Measurements from ENCODE around the gene LPP. TPM values are rescaled to one million over a fixed set of nuclear protein-coding genes. Genes with fewer than 3 reads are reported as not detected.

LPP gene
- total RNA-seq, 4 donors from 2014 or later = 141 to 248 (median 185) TPM

DNA sequence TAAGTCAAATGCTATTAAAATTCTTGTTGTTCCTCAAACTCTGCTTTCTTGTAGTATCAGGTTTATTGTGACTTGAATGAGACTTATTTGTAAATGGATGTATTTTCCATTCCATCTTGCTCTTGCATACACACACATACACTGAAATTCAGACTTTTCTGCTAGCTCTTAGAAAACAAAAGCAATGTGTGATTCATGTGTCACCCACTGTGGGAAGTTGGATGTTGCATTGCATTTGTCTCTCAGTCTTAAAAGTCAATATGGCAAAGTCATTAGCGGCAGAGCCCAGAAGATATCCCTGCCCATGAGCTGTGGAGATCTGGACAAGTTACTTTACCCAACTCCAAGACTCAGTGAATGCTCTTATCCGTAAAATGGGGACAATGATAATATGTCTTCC, 660.6 kb downstream of the LPP start:
- TF ChIP-seq, protein P1, sequence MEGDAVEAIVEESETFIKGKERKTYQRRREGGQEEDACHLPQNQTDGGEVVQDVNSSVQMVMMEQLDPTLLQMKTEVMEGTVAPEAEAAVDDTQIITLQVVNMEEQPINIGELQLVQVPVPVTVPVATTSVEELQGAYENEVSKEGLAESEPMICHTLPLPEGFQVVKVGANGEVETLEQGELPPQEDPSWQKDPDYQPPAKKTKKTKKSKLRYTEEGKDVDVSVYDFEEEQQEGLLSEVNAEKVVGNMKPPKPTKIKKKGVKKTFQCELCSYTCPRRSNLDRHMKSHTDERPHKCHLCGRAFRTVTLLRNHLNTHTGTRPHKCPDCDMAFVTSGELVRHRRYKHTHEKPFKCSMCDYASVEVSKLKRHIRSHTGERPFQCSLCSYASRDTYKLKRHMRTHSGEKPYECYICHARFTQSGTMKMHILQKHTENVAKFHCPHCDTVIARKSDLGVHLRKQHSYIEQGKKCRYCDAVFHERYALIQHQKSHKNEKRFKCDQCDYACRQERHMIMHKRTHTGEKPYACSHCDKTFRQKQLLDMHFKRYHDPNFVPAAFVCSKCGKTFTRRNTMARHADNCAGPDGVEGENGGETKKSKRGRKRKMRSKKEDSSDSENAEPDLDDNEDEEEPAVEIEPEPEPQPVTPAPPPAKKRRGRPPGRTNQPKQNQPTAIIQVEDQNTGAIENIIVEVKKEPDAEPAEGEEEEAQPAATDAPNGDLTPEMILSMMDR (IDR thresholded peaks at IDR 0.05; ENCODE audit: low read depth) = no peak

DNA sequence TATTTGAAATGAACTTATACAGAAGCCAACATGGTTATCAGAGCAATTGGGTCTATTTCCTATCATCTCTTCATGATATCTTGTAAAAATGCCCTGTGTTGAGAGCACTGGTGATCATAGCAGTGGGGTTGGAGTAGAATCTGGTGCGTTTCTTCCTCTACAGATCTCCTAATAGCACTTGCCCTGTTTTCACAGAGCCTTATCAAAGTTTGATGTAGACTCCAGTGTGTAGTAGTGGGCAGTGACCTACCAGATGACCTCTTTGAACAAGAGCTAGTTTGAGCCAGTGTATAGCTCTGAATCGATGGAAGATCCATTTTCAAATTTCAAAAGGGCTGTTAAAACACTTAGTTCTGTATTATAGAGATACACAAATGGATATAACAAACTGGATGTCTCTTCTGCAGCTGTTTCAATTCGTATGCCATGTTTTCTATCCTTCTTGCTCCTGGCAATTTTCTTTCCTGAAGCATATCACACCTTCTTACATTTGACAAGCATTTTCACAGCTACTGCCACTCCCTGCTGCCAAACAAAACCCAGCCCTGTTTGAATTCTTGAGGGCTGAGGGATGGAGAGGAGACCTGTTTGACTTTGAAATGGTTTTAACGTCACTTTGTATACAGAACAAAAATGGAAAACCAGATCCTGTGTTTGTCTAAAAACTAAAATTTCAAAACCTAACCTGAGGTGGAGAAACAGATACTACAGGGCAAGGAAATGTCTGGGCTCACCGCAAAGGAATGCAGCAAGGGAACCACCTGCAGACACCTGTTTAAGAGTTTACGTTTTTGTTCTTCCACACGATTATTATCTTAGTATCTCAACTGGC, 663.4 kb downstream of the LPP start:
- TF ChIP-seq, protein P1 (IDR thresholded peaks at IDR 0.05; ENCODE audit: low read depth) = no peak

DNA sequence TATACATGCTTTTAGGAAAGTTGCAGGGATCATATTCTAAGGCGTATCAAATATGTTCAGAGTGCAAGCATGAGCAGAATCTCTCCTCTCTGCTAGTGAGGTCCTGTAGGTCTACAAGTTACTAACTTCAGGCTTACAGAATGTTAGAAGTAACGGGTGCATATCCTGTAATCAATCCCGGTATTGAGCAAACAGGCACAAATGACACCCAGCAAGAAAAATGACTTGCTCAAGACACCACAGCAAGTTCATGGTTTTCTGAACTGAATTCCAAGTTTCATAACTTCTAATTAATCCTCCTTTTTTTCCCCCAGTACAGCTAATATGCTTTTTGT, 663.9 kb downstream of the LPP start:
- TF ChIP-seq, protein P1 (IDR thresholded peaks at IDR 0.05; ENCODE audit: low read depth) = no peak

DNA sequence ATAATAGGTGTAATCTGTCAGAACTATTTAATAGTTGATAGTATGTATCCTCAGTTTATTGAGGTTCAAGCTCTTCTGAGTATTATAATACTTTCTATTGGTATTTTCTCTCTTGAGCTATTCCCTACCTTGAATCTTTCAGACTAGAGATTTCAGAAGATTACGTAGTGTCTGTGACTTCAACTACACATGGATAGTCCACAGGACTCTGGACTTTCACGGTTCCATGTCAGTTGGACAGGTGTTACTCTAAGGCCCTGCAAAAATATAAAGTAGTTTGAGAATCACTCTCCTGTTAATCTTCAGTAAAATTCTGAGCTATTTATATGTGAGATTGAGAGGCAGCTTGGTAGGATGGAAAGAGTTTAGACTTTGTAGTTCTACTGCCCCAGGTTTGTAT, 664.3 kb downstream of the LPP start:
- TF ChIP-seq, protein P1 (IDR thresholded peaks at IDR 0.05; ENCODE audit: low read depth) = no peak

DNA sequence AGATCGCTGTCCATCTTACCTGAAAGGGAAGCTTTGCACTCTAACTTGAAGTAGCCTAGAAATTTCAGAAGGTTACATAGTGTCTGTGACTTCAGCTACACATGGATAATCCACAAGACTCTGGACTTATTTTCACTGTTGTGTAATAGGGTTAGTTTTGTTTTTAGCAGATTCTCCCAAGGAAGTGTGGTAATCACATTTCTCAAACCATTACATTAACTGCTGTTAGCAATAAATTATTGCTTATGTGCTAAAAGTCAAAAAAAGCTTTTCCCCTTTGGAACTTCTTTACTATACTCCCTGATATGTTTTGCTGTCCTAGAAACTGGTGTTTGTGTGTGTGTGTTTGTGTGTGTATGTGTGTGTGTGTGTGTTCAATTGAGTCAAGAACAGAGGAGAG, 666.0 kb downstream of the LPP start:
- TF ChIP-seq, protein P1 (IDR thresholded peaks at IDR 0.05; ENCODE audit: low read depth) = no peak

DNA sequence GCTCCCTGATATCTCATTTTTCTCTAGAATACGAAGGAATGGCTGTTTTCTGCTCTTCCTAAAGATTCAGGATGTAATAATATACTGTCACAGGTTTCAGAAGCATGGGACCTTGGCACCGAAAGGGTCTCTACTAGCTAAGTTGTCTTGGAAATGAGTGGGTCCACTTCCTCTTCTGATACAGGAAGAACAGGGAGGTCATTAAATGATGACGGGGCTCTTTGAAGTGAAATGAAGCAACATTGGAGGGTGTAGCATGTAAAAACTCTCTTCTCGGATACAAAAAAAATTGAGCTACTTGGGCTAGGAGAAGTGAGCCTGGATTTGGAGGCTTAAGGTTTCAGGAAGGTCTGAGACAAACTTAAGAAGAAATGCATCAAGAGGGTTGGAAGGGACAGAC, 668.0 kb downstream of the LPP start:
- TF ChIP-seq, protein P1 (IDR thresholded peaks at IDR 0.05; ENCODE audit: low read depth) = no peak

DNA sequence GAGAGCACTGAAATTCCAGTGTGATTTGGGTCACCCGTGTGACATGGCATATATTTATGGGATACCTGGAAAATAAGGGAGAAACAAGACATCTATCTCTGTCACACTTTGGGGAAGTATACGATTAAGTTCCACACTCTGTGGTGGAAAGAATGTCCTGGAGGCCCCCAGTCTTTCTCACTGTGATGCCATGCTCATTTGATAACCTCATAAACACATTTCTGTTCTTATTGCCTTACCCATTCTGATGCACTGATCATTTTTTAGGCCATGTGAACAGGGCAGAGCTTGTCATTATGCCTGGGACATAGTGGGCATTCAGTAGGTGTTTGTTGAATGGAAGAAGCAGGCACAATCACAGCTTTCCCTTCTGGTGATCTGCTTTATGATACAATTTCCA, 668.5 kb downstream of the LPP start:
- TF ChIP-seq, protein P1 (IDR thresholded peaks at IDR 0.05; ENCODE audit: low read depth) = no peak
